B cell (primary cell): Measurements from ENCODE around the gene SLC22A12.

Source experiments
- CTCF ChIP-seq: fragments of 200-600 bp; IDR thresholded peaks from one replicate; pipeline ENCODE4 v1.8.0; 2022; ENCODE audit warnings: antibody characterized with exemption, mild to moderate bottlenecking
- EZH2 ChIP-seq: IDR thresholded peaks from 2 replicates; pipeline ENCODE4 v1.6.1; 2012; ENCODE audit warnings: borderline replicate concordance, low read depth, mild to moderate bottlenecking, moderate library complexity, low read length; ENCODE audit not compliant: insufficient read depth, poor library complexity, severe bottlenecking

GRCh38 chr11:64637334-64638017 is 46.5 kb downstream of the SLC22A12 start:
- TF ChIP-seq EZH2 (no peak), CTCF (no peak)
